ENCODE measurements around the gene RIMBP2.

The RIMBP2 gene

GRCh38 chr12:130715150-130715997 lies 725 bp downstream of the RIMBP2 start:
- DNase-seq (ENCODE audit: low read depth): no peak
- H3K4me3 ChIP-seq (ENCODE audit: low read depth, low read length): peak overlapping the region; percentile 25
- TF ChIP-seq CTCF (IDR thresholded peaks at IDR 0.05; ENCODE audit: insufficient read depth, low read depth, low read length, missing control alignments): no peak

GRCh38 chr12:130714591-130715149 lies 1.4 kb downstream of the RIMBP2 start:
- no peak for TF ChIP-seq CTCF (IDR thresholded peaks at IDR 0.05; ENCODE audit: insufficient read depth, low read depth, low read length, missing control alignments)
- DNase-seq (ENCODE audit: low read depth): no peak
- H3K4me3 ChIP-seq (ENCODE audit: low read depth, low read length): no peak overlapping the region

- H3K4me3 ChIP-seq (ENCODE audit: low read depth, low read length): no peak overlapping the region
- DNase-seq (ENCODE audit: low read depth): no peak
- TF ChIP-seq CTCF (IDR thresholded peaks at IDR 0.05; ENCODE audit: insufficient read depth, low read depth, low read length, missing control alignments): no peak
Measured at GRCh38 chr12:130714091-130714590, 2.0 kb downstream of the RIMBP2 start.

- no peak overlapping the region for H3K4me3 ChIP-seq (ENCODE audit: low read depth, low read length)
- no peak for DNase-seq (ENCODE audit: low read depth)
- TF ChIP-seq CTCF (IDR thresholded peaks at IDR 0.05; ENCODE audit: insufficient read depth, low read depth, low read length, missing control alignments): no peak
Measured at GRCh38 chr12:130713581-130713991, 2.5 kb downstream of the RIMBP2 start.

GRCh38 chr12:130712346-130713065 lies 3.6 kb downstream of the RIMBP2 start:
- H3K4me3 ChIP-seq (ENCODE audit: low read depth, low read length): no peak overlapping the region
- no peak for TF ChIP-seq CTCF (IDR thresholded peaks at IDR 0.05; ENCODE audit: insufficient read depth, low read depth, low read length, missing control alignments)
- DNase-seq (ENCODE audit: low read depth): no peak

- no peak overlapping the region for H3K4me3 ChIP-seq (ENCODE audit: low read depth, low read length)
- no peak for DNase-seq (ENCODE audit: low read depth)
- no peak for TF ChIP-seq CTCF (IDR thresholded peaks at IDR 0.05; ENCODE audit: insufficient read depth, low read depth, low read length, missing control alignments)
Measured at GRCh38 chr12:130711756-130712155, 4.3 kb downstream of the RIMBP2 start.

All from GM12865 (cell line).